GM23338 (cell line): ENCODE data around the gene CLTRN. TPM values are rescaled to one million over a fixed set of nuclear protein-coding genes. Genes with fewer than 3 reads are reported as not detected.
"Not testable (repeated sequence)": the region's sequence is repeated elsewhere in the genome, so short reads cannot be mapped to it uniquely, and the experiment has no call there.

Experiments
- ATAC-seq: fragments of 200-7000 bp; cut with Tn5 transposase; 3 replicates; pipeline ENCODE4 v1.9.1; 2020
- DNase-seq: peaks from one replicate; pipeline ENCODE4 v3.0.0-alpha.2; 2015; ENCODE audit warnings: low spot score
- H2AFZ ChIP-seq: fragments of 200-600 bp; sonication (generic); 2 replicates; pipeline ENCODE4 v1.8.0; 2016; ENCODE audit warnings: antibody characterized with exemption, mild to moderate bottlenecking, moderate library complexity
- H3F3A ChIP-seq: fragments of 200-600 bp; sonication (generic); replicated peaks from 2 replicates; pipeline ENCODE4 v1.8.0; 2017; ENCODE audit warnings: antibody characterized with exemption, mixed run types, low read depth
- H3K27ac ChIP-seq: fragments of 200-600 bp; sonication (generic); 2 replicates; pipeline ENCODE4 v1.6.1; 2016; ENCODE audit warnings: low read depth
- H3K27me3 ChIP-seq: fragments of 200-600 bp; sonication (generic); 2 replicates; pipeline ENCODE4 v1.8.0; 2016; ENCODE audit warnings: mild to moderate bottlenecking, mixed run types, moderate library complexity; ENCODE audit not compliant: insufficient read depth
- H3K36me3 ChIP-seq: fragments of 200-600 bp; sonication (generic); 2 replicates; pipeline ENCODE4 v1.8.0; 2016; ENCODE audit warnings: mild to moderate bottlenecking; ENCODE audit not compliant: insufficient read depth
- H3K4me1 ChIP-seq: fragments of 200-600 bp; sonication (generic); 2 replicates; pipeline ENCODE4 v1.8.0; 2016; ENCODE audit warnings: mild to moderate bottlenecking, moderate library complexity; ENCODE audit not compliant: insufficient read depth
- H3K4me2 ChIP-seq: fragments of 200-600 bp; sonication (generic); 2 replicates; pipeline ENCODE4 v1.7.1; 2017; ENCODE audit warnings: mixed run types
- H3K4me3 ChIP-seq: fragments of 200-600 bp; sonication (generic); 2 replicates; pipeline ENCODE4 v1.6.1; 2016; ENCODE audit warnings: mixed run types
- H3K79me2 ChIP-seq: fragments of 200-600 bp; sonication (generic); replicated peaks from 2 replicates; pipeline ENCODE4 v1.8.0; 2017; ENCODE audit warnings: mild to moderate bottlenecking; ENCODE audit not compliant: insufficient read depth
- H3K9me2 ChIP-seq: fragments of 200-600 bp; sonication (generic); 2 replicates; pipeline ENCODE4 v1.8.0; 2017; ENCODE audit not compliant: insufficient read depth
- H4K20me1 ChIP-seq: fragments of 200-600 bp; sonication (generic); replicated peaks from 2 replicates; pipeline ENCODE4 v1.8.0; 2017; ENCODE audit warnings: mild to moderate bottlenecking; ENCODE audit not compliant: insufficient read depth
- H3K27ac Mint-ChIP-seq: 2 replicates; pipeline ENCODE4 v1.8.0; 2020; ENCODE audit warnings: inconsistent platforms, mild to moderate bottlenecking, moderate library complexity, mixed read lengths
- H3K27me3 Mint-ChIP-seq: 3 replicates; pipeline ENCODE4 v1.8.0; 2022; ENCODE audit warnings: low read depth, mild to moderate bottlenecking, moderate library complexity, mixed read lengths, inconsistent platforms; ENCODE audit not compliant: insufficient read depth, poor library complexity
- H3K36me3 Mint-ChIP-seq: 3 replicates; pipeline ENCODE4 v1.8.0; 2021; ENCODE audit warnings: low read depth, mild to moderate bottlenecking, inconsistent platforms, moderate library complexity, mixed read lengths
- H3K4me1 Mint-ChIP-seq: 3 replicates; pipeline ENCODE4 v1.8.0; 2020; ENCODE audit warnings: mild to moderate bottlenecking, inconsistent platforms, mixed read lengths
- H3K4me3 Mint-ChIP-seq: 3 replicates; pipeline ENCODE4 v1.8.0; 2021; ENCODE audit warnings: moderate library complexity, mild to moderate bottlenecking, inconsistent platforms, mixed read lengths
- H3K9me3 Mint-ChIP-seq: 3 replicates; pipeline ENCODE4 v1.8.0; 2020; ENCODE audit warnings: moderate library complexity, mild to moderate bottlenecking, inconsistent platforms, mixed read lengths
- CREB1 ChIP-seq: fragments of 250-450 bp; sonication (Bioruptor Pico); IDR thresholded peaks from 2 replicates; pipeline ENCODE4 v1.5.0; 2020; ENCODE audit warnings: low read depth, mild to moderate bottlenecking, moderate library complexity
- NANOG ChIP-seq: IDR thresholded peaks from 2 replicates; pipeline ENCODE4 v1.6.1; 2016; ENCODE audit warnings: antibody characterized with exemption, borderline replicate concordance
- POLR2AphosphoS5 ChIP-seq: IDR thresholded peaks from 2 replicates; pipeline ENCODE4 v1.6.1; 2016; ENCODE audit warnings: antibody characterized with exemption, low read depth
- STAT1 ChIP-seq: IDR thresholded peaks from one replicate; pipeline ENCODE4 v1.6.1; 2016; ENCODE audit warnings: antibody characterized with exemption; ENCODE audit not compliant: unreplicated experiment
- long read RNA-seq: library from polyadenylated mRNA; unstranded; transcript quantifications from one replicate; pipeline ENCODE4 v2.0.0, GENCODE V29; 2020; ENCODE audit not compliant: unreplicated experiment
- polyA plus RNA-seq: library from polyadenylated mRNA; unstranded; fragments of >200 nt; fragmentation: Nextera tagmentation; extraction: Ambion mirVana; gene quantifications from 2 replicates; pipeline ENCODE4 v1.2.1, GENCODE V29; 2016
- total RNA-seq: library from RNA; depleted of rRNA; stranded (reverse); fragments of >200 nt; shearing (Covaris generic); gene quantifications from 2 replicates; pipeline ENCODE4 v1.2.3, GENCODE V29; 2014; rRNA removed
- TF ChIP-seq, protein P1 (sequence below): fragments of 250-450 bp; sonication (Bioruptor Pico); IDR thresholded peaks from 2 replicates; pipeline ENCODE4 v1.5.0; 2020; ENCODE audit warnings: mild to moderate bottlenecking, moderate library complexity
- TF ChIP-seq, protein P2 (sequence below), 2 experiments: fragments of 200-600 bp in 1 of 2; sonication (generic) in 1 of 2; conservative IDR thresholded peaks; 2 replicates each; pipeline versions ENCODE4 v1.5.1 to v1.6.1; 2016 to 2017; ENCODE audit warnings: antibody characterized with exemption in 2 of 2, low read depth in 2 of 2, mild to moderate bottlenecking in 2 of 2, moderate library complexity in 1 of 2

Gene CLTRN, protein sequence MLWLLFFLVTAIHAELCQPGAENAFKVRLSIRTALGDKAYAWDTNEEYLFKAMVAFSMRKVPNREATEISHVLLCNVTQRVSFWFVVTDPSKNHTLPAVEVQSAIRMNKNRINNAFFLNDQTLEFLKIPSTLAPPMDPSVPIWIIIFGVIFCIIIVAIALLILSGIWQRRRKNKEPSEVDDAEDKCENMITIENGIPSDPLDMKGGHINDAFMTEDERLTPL
- 1.7 TPM in 2 replicates for total RNA-seq
- polyA plus RNA-seq, result 2.5 and 2.7 TPM in 2 replicates
- long read RNA-seq, partial matches to known transcripts, result 1 of 2 reads
- long read RNA-seq, other reads (novel, unspliced or antisense), result 1 of 2 reads

DNA sequence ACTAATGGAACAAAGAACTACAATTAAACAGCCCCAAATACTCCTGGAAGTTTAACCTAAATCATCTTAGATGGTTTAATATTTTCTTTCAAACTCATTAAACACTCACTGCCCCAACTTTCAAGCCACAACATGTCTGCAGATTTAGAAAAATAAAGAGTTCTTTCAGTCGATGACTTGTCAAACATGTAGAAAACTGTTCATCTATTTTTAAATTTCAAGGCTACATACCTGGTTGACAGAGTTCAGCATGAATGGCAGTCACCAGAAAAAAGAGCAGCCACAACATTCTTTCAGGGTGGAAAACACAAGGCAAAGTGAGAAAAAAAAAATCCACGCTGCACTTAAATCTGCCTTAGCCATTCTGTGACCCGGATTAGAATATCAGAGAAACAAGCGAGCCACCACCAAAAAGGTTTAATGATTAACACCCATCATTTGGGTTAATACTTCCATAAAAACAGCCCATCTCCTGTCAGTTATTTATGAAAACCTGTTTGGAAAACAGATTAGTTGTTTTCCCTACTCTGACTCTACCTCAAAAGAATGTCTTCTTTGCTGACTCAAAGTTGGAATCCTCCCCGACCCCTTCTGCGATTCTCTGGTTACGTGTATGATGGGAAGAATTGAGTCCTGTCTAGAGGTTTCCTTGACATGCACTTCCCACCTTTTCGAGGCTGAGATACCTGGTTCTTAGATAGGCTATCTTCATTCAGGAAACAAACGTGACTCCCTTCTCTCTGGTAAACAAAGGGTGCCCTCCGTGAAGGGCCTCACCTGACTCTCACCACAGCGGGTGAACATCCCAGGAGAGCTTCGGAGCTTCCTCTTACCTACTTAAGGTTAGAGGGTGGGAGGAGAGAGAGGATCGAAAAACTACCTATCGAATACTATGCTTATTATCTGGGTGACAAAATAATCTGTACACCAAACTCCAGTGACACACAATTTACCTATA is at the start of gene CLTRN:
Gene CLTRN, minus strand, starts transcription at position 319 of the 958 bp plus-strand sequence. Its CDS starts 30 bp downstream, at position 289.
- Histone ChIP-seq H3K27ac (no peak within 1 kb of the TSS), H3F3A (no peaks in the 10 kb centered on the region), H3K79me2 (no peaks in the 10 kb centered on the region), H3K27me3 (no peaks in the 10 kb centered on the region), H2AFZ (no peak within 1 kb of the TSS; the same call in 1 of the 2 replicates), H4K20me1 (no peaks in the 10 kb centered on the region), H3K4me3 (no peak within 1 kb of the TSS), H3K4me1 (no peaks in the 10 kb centered on the region), H3K9me2 (no peaks in the 10 kb centered on the region), H3K4me2 (no peak within 1 kb of the TSS), H3K36me3 (no peaks in the 10 kb centered on the region)
- Mint-ChIP-seq H3K4me1 (peaks cover 16% of the 10 kb centered on the region; the same call in 2 of the 3 replicates), H3K27ac (no peak within 1 kb of the TSS; the same call in 1 of the 2 replicates), H3K4me3 (no peak within 1 kb of the TSS), H3K27me3 (no peaks in the 10 kb centered on the region), H3K36me3 (no peaks in the 10 kb centered on the region), H3K9me3 (no peaks in the 10 kb centered on the region)
- no peak for DNase-seq
- TF ChIP-seq STAT1 (no peak), NANOG (no peak), CREB1 (no peak), POLR2AphosphoS5 (no peak)
- TF ChIP-seq, protein P1, sequence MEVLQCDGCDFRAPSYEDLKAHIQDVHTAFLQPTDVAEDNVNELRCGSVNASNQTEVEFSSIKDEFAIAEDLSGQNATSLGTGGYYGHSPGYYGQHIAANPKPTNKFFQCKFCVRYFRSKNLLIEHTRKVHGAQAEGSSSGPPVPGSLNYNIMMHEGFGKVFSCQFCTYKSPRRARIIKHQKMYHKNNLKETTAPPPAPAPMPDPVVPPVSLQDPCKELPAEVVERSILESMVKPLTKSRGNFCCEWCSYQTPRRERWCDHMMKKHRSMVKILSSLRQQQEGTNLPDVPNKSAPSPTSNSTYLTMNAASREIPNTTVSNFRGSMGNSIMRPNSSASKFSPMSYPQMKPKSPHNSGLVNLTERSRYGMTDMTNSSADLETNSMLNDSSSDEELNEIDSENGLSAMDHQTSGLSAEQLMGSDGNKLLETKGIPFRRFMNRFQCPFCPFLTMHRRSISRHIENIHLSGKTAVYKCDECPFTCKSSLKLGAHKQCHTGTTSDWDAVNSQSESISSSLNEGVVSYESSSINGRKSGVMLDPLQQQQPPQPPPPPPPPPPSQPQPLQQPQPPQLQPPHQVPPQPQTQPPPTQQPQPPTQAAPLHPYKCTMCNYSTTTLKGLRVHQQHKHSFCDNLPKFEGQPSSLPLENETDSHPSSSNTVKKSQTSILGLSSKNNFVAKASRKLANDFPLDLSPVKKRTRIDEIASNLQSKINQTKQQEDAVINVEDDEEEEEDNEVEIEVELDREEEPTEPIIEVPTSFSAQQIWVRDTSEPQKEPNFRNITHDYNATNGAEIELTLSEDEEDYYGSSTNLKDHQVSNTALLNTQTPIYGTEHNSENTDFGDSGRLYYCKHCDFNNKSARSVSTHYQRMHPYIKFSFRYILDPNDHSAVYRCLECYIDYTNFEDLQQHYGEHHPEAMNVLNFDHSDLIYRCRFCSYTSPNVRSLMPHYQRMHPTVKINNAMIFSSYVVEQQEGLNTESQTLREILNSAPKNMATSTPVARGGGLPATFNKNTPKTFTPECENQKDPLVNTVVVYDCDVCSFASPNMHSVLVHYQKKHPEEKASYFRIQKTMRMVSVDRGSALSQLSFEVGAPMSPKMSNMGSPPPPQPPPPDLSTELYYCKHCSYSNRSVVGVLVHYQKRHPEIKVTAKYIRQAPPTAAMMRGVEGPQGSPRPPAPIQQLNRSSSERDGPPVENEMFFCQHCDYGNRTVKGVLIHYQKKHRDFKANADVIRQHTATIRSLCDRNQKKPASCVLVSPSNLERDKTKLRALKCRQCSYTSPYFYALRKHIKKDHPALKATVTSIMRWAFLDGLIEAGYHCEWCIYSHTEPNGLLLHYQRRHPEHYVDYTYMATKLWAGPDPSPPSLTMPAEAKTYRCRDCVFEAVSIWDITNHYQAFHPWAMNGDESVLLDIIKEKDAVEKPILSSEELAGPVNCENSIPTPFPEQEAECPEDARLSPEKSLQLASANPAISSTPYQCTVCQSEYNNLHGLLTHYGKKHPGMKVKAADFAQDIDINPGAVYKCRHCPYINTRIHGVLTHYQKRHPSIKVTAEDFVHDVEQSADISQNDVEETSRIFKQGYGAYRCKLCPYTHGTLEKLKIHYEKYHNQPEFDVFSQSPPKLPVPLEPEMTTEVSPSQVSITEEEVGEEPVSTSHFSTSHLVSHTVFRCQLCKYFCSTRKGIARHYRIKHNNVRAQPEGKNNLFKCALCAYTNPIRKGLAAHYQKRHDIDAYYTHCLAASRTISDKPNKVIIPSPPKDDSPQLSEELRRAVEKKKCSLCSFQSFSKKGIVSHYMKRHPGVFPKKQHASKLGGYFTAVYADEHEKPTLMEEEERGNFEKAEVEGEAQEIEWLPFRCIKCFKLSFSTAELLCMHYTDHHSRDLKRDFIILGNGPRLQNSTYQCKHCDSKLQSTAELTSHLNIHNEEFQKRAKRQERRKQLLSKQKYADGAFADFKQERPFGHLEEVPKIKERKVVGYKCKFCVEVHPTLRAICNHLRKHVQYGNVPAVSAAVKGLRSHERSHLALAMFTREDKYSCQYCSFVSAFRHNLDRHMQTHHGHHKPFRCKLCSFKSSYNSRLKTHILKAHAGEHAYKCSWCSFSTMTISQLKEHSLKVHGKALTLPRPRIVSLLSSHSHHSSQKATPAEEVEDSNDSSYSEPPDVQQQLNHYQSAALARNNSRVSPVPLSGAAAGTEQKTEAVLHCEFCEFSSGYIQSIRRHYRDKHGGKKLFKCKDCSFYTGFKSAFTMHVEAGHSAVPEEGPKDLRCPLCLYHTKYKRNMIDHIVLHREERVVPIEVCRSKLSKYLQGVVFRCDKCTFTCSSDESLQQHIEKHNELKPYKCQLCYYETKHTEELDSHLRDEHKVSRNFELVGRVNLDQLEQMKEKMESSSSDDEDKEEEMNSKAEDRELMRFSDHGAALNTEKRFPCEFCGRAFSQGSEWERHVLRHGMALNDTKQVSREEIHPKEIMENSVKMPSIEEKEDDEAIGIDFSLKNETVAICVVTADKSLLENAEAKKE, result no peak
- TF ChIP-seq, protein P2, sequence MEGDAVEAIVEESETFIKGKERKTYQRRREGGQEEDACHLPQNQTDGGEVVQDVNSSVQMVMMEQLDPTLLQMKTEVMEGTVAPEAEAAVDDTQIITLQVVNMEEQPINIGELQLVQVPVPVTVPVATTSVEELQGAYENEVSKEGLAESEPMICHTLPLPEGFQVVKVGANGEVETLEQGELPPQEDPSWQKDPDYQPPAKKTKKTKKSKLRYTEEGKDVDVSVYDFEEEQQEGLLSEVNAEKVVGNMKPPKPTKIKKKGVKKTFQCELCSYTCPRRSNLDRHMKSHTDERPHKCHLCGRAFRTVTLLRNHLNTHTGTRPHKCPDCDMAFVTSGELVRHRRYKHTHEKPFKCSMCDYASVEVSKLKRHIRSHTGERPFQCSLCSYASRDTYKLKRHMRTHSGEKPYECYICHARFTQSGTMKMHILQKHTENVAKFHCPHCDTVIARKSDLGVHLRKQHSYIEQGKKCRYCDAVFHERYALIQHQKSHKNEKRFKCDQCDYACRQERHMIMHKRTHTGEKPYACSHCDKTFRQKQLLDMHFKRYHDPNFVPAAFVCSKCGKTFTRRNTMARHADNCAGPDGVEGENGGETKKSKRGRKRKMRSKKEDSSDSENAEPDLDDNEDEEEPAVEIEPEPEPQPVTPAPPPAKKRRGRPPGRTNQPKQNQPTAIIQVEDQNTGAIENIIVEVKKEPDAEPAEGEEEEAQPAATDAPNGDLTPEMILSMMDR (conservative IDR thresholded peaks at IDR 0.05; ENCODE audit: low read depth in 2 of 2), result no peak
- ATAC-seq, result peak; percentile 62

DNA sequence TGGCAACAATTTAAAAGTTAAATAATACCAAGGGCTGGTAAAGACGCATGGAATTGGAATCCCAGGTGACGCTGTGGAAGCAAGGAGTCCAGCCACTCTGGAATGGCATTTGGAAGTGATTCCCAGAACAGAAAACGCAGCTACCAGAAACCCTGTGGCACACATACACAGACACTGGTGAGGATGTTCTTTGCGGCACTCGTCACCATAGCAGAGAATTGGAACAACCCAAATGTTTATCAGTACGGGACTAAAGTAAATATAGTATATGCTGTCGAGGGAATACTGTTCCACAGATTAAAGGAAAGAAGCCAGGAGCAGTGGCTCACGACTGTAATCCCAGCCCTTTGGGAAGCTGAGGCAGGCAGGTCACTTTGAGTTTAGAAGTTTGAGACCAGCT is 39.7 kb upstream of the CLTRN start:
- not testable (repeated sequence) for H3K4me3 Mint-ChIP-seq, H3K4me1 Mint-ChIP-seq, H3K9me3 Mint-ChIP-seq, DNase-seq, H3K27me3 Mint-ChIP-seq, H4K20me1 ChIP-seq, H3K36me3 ChIP-seq, H3K9me2 ChIP-seq, H3K27me3 ChIP-seq, ATAC-seq, H3F3A ChIP-seq, H2AFZ ChIP-seq, H3K4me2 ChIP-seq, H3K4me1 ChIP-seq, H3K4me3 ChIP-seq, H3K27ac Mint-ChIP-seq, H3K79me2 ChIP-seq, H3K27ac ChIP-seq
- peaks cover 13% of the 10 kb centered on the region; the same call in 2 of the 3 replicates for H3K36me3 Mint-ChIP-seq

DNA sequence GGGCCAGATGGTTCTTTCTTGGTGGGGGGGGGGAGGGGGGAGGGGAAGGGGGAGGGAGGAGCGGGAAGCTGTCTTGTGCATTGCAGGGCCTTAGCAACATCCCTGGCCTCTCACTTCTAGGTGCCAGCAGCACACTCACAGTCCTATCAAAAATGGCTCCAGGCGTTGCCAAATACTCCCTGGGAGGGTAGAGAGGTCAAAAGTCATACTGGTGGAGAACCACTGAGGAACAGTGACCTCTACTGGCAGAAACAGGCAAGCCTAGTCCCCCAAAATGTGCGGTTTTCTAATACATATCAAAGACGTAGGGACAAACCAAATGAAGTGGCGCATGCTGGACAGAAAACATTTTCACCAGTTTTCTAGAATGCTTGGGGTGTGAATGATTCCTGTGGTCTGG is 39.2 kb upstream of the CLTRN start:
- H3K79me2 ChIP-seq, H3K4me2 ChIP-seq, H3K4me3 ChIP-seq, H3K27ac Mint-ChIP-seq, H3K9me2 ChIP-seq, H4K20me1 ChIP-seq, H3K27ac ChIP-seq, H3K4me1 ChIP-seq, H3K4me3 Mint-ChIP-seq, H3K36me3 ChIP-seq, H3K27me3 Mint-ChIP-seq, H3K4me1 Mint-ChIP-seq, H2AFZ ChIP-seq, H3F3A ChIP-seq, H3K9me3 Mint-ChIP-seq, H3K27me3 ChIP-seq, DNase-seq: not testable (repeated sequence)
- peaks cover 13% of the 10 kb centered on the region; the same call in 2 of the 3 replicates for H3K36me3 Mint-ChIP-seq
- ATAC-seq, result peak; percentile 82
